HG03521 (cell line): Measurements from ENCODE around the gene AKR7A3.
"Not testable (repeated sequence)": the region's sequence is repeated elsewhere in the genome, so short reads cannot be mapped to it uniquely, and the experiment has no call there.

Experiments
- ATAC-seq: cut with Tn5 transposase; IDR thresholded peaks from one replicate; pipeline ENCODE4 v1.9.1; 2021; ENCODE audit warnings: mild to moderate bottlenecking, moderate library complexity; ENCODE audit not compliant: unreplicated experiment

The AKR7A3 gene

DNA sequence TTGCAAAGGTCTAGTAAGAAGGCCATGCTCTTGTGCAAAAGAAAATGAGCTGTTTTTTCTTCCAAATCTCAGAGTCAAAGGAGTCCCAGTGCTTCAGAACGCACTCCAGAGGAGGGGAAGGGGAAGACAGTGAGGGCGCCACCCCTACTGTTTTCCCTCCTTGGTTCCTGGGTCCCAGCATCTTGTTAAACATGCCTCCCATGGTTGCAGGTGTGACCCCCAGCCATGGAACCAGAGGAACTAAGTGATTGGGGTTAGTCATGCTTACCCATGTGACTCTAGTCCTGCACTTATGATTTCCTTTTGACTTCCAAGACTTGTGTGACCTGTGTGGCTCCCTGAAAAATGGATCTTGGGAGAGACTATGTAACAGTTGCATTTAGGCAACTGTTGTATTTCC, 6.1 kb upstream of the AKR7A3 start:
- no peak for ATAC-seq

DNA sequence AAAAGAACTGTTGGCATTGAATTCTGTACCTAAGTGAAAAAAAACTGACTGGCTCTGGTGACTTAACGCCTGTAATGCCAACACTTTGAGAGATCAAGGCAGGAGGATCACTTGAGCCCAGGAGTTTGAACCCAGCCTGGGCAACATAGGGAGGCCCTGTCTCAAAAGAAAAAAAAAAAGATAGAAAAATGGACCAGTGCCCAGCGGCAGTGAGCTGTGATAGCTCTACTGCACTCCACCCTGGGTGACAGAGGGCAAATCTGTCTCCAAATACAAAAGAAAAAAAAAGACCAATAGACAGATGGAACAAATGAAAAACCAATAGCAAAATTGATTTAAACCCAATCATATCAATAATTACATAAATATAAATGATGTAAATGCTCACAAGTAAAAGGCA, 674 bp upstream of the AKR7A3 start:
- no peak for ATAC-seq

DNA sequence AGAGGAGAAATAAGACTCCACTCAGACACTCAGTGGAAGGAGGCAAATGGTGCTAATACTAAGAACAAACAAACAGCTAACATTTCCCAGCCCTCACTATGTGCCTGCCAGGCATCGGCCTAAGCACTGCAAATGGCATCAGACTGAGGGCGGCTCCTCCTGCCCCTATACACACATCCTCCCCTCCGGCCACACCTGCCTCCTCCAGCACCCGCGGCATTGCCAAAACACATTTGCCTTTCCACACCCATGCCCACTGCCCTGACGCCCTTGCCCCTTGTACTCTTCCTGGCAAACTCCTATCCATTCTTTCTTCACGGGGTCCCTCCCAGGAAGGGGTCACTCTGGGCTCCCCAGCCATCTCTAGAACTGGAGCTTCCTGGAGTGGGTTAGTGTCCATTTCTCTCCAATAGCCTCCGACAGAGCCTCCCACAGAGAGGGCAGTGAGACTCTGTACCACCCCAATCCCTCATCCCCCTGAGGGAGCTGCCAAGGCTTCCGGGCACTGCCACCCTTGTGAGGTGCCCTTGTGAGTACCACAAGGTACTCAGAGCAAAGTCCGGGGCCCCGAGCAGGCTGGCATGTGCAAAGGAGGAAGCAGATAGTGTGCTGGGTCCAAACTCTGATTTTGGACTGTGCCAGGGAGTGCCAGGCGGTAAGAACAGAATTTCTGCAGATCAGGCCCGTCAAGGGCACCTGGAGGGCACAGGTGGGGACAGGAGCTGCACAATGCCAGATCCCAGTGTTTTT, 959 bp downstream of the AKR7A3 start:
- ATAC-seq = no peak

DNA sequence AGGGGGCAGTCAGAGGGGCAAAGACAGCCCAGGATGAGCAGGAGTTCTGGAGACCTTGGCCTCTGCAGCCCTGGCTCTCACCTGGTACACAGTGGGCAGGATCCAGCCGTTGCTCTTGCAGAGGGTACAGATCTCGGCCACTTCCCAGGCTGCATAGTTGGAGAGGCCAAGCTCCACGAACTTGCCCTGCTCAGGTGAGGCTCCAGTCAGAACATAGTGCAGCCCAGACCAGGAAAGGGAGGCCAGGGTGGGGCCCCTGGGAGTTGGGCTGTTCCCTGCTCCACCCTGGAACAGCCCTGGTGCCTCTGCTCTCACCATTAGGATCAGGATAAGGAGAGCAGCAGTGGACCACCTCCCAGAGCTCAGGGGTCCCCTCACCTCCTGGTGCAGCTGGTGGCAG, 2.8 kb downstream of the AKR7A3 start:
- not testable (repeated sequence) for ATAC-seq

DNA sequence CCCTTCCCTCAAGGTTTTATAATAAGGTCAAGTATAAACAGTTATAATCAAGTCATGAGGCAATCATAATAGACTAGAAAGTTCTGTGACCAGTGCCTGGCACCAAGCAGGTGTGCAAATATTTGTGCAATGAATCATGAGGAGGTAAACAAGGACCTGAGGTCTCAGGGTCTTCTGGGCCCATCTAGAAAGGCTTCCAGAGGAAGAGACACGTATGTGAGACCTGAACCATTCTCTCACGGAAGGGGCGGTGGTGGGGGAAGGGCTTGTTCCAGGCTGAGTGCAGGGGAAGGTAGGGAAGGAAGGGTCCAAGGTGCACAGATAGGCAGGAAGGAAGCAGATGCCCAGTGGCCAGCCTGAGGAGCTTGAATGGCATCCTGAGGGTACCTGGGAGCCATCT, 3.2 kb downstream of the AKR7A3 start:
- not testable (repeated sequence) for ATAC-seq

DNA sequence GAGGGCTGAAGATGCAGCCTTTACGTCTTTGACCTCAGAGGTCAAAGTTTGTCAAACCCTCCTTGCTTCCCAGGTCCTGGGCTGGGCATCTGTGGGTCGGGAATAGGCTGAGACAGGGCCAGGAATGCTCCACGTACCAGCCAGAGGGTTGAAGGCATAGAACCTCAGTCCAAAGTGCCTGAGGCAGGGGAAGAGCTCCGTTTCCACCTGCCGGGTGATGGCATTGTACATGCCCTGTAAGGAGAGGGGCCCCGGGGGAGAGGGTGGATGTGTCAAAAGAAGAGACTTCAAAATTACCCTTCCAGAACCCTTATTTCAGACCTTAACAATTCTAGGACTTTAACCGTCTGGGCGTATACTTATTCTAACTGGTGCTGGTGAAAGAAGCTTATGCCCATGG, 3.7 kb downstream of the AKR7A3 start:
- no peak for ATAC-seq

DNA sequence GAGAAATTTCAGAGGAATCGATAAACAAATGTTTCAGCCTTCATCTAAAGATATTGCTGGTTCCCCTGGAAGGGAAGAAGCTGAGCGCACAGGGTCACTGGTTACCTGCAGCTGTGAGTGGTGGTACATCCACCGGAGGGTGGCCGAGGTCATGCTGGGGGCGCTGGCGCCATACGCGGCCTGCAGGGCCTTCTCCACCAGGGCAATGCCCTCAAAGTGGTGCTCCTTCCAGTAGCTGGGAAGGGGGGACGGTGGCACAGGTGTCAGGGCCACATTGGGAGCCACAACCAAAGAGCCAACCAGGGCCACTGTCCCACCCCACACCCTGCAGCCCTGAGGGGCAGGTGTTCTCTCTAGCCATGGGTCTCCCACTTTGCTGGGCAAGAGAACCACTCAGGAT, 4.7 kb downstream of the AKR7A3 start:
- no peak for ATAC-seq

DNA sequence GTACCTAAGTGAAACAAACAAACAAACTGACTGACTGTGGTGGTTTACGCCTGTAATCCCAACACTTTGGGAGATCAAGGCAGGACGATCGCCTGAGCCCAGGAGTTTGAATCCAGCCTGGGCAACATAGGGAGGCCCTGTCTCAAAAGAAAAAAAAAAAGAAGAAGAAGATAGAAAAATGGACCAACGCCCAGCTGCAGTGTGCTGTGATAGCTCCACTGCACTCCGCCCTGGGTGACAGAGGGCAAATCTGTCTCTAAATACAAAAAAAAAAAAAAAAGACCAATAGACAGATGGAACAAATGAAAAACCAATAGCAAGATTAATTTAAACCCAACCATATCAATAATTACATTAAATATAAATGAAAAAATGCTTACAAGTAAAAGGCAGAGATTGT, 13.9 kb downstream of the AKR7A3 start:
- ATAC-seq = no peak

DNA sequence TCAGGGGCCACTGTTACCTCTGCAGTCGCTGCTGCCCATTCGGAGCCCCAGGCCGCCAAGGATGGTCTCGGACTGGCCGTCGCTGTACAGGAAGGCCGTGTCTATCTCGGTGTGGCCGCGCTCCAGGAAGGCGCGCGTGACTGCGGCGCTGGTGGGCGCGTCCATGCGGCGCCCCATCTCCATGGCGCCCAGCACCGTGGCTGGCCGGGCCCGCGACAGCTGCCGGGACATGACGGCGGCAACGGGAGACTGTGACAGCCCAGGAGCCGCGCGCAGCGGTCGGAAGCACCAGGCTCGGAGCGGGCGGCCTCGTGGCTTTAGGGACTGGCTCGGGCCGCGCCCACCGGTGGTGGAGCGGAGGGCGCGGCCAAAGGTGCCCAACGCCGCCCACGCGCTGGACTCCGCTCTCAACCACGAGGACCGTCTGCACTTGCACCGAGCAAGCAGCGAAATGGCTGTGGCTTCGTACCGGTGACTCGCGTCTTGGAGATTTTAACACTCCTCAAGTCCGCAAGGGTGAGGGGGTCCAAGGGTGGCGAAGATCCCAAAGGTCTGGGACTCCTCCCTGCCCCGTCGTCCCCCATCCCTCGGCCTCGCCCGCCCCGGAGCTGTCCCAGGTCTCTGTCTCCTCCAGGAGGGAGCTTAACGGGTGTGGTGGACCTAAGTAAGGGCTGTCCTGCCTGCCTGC, 14.6 kb downstream of the AKR7A3 start:
- not testable (repeated sequence) for ATAC-seq

DNA sequence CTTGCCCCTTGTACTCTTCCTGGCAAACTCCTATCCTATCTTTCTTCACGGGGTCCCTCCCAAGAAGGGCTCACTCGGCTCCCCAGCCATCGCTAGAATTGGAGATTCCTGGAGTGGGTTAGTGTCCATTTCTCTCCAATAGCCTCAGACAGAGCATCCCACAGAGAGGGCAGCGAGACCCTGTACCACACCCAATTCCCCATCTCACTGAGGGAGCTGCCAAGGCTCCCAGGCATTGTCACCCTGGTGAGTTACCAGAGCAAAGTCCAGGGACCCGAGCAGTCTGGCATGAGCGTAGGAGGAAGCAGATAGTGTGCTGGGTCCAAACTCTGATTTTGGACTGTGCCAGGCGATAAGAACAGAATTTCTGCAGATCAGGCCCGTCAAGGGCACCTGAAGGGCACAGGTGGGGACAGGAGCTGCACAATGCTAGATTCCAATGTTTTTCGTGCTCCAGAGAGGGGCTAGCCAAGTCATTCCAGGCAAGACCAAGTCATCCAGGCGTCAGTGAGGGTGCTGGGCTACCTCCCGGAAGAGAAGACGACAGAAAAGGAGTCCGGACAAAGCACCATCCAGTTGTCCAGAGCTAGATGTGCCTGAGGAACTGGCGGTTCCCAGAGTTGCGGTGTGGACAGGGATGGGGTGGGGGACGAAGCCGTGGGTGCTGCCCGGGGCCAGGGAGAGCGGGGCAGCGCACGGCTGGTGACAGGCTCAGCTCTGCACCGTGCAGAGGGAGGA, 15.3 kb downstream of the AKR7A3 start:
- no peak for ATAC-seq

DNA sequence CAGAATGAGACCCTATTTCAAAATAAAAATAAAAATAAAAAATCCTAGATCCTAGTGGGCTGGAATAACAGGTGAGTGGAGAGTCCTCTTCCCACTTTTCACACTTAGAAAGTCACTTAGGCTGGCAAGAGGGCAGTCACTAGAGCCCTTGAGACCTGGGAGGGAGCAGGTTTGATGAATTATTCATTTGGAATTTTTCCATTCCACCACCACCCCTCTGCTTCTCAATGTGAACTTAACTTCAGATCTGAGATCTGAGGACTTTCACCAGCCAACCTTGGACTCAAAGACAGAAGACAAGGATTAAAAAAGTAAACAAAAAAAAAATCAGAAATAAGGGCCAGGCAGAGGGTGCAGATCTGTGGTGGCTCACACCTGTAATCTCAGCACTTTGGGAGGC, 16.5 kb downstream of the AKR7A3 start:
- ATAC-seq = no peak

DNA sequence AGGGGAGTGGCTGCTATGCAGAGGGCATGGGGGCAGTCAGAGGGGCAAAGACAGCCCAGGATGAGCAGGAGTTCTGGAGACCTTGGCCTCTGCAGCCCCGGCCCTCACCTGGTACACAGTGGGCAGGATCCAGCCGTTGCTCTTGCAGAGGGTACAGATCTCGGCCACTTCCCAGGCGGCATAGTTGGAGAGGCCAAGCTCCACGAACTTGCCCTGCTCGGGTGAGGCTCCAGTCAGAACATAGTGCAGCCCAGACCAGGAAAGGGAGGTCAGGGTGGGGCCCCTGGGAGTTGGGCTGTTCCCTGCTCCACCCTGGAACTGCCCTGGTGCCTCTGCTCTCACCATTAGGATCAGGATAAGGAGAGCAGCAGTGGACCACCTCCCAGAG, 18.2 kb downstream of the AKR7A3 start:
- not testable (repeated sequence) for ATAC-seq

DNA sequence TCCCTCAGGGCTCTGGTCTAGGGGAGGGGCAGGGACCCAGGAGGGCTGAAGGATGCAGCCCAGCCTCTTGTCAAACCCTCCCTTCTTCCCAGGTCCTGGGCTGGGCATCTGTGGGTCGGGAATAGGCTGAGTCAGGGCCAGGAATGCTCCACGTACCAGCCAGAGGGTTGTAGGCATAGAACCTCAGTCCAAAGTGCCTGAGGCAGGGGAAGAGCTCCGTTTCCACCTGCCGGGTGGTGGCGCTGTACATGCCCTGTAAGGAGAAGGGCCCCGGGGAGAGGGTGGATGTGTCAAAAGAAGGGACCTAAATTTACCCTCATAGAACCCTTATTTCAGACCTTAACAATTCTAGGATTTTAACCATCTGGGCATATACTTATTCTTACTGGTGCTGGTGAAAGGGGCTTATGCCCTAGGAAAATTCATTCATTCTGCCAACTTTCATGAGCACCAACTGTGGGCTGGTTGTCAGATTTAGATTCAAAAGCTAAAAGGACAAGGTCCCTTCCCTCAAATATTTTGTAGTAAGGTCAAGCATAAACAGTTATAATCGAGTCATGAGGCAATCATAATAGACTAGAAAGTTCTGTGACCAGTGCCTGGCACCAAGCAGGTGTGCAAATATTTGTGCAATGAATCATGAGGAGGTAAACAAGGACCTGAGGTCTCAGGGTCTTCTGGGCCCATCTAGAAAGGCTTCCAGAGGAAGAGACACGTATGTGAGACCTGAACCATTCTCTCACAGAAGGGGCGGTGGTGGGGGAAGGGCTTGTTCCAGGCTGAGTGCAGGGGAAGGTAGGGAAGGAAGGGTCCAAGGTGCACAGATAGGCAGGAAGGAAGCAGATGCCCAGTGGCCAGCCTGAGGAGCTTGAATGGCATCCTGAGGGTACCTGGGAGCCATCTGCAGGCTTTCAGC, 18.9 kb downstream of the AKR7A3 start:
- ATAC-seq = not testable (repeated sequence)

DNA sequence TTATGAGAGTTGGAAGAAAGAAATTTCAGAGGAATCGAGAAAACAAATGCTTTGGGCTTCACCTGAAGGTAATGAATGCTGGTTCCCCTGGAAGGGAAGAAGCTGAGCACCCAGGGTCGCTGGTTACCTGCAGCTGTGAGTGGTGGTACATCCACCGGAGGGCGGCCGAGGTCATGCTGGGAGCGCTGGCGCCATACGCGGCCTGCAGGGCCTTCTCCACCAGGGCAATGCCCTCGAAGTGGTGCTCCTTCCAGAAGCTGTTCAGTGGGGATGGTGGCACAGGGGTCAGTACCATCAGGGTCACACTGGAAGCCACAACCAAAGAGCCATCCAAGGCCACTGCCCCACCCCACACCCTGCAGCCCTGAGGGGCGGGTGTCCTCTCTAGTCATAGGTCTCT, 20.1 kb downstream of the AKR7A3 start:
- no peak for ATAC-seq

DNA sequence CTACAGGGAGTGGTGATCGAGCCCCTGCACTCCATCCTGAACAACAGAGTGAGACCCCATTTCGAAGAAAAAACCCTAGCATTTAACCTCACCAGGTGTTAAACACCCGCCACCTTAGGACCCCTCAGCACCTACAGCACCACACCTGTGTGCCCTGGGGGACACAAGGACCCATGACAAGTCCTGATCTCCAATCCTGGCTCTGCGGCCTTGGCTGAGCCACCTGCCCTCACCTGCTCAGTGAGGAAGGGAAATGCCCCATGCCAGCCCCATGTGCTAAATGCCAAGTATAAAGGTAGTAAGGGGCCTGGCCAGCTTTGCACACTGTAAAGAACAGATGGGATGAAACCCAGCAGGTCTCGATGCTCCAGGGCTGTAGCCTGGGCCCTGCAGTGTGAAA, 25.8 kb downstream of the AKR7A3 start:
- no peak for ATAC-seq

DNA sequence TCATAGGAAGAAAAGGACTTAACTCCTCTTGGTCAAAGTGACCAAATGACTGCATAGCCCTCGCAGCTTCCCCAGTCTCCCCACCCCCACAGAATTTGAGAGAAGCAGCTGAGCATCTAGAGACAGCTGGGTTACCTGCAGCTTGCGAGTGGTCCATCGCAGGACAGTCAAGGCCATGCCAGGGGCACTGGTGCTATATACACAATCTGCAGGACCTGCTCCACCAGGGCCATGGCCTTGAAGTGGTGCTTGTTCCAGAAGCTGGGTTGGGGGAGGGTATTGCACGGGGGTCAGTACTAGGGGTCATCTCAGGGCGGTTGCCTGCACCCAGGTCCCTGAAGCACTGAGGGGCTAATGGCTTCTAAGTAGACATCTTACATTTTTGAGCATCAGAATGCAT, 26.5 kb downstream of the AKR7A3 start:
- ATAC-seq = no peak

DNA sequence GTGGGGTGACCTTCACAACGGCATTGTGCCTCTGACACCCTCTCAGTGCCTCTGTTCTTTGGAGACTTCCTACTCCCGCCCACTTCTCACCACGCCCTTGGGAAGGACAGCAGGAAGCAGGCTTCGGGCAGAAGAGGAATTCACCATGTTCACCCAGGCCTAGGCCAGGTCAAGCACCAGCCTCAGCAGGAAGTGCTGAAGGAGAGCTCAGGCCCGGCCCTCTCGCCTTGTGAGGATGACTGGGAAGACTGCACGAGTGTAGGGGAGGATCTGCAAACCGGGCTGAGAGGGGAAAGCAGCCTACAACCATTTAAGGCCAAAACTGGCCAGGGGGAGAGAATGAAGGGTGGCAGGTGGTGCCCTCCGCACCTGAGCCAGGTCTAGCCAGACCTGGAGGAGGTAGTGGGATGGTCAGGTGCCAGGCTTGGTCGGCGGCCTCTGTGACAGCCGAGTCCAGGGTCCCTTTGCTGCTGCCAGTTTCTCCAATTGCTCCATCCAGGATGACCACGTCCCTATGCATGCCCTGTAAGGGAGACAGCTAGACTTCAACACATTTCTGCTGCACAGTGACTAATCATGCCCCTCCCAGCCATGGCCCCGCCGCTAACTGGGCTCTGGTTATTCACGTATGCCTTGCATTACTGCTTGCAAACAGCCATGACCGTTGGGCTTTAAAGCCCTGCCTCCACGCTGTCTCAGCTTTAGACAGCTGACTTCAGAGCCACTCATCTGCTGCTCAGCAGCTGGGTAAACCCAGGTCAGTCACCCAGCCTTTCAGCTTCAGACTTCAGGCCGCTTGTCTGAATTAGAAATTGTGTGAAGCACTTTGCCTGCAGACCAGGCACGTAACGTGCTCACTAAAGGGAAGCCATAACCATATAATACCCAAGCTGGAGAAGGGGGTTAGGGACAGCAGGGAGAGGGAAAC, 28.1 kb downstream of the AKR7A3 start:
- no peak for ATAC-seq

DNA sequence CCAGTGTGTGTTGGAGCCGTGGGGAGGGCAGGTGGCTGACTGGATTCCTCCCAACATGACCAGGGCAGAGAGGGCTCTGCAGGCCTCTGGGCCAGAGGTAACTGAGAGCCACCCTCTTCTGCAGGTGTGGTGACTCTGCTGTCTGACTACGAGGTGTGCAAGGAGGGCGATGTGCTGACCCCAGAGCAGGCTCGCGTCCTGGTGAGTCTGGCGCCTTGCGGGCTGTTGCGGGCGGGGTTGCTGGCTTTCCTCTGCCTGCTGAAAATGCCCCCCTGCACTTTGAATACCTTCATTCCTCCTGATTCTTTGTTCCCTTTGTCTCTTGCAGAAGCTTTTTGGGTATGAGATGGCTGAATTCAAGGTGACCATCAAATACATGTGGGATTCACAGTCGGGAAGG, 30.2 kb downstream of the AKR7A3 start:
- no peak for ATAC-seq

DNA sequence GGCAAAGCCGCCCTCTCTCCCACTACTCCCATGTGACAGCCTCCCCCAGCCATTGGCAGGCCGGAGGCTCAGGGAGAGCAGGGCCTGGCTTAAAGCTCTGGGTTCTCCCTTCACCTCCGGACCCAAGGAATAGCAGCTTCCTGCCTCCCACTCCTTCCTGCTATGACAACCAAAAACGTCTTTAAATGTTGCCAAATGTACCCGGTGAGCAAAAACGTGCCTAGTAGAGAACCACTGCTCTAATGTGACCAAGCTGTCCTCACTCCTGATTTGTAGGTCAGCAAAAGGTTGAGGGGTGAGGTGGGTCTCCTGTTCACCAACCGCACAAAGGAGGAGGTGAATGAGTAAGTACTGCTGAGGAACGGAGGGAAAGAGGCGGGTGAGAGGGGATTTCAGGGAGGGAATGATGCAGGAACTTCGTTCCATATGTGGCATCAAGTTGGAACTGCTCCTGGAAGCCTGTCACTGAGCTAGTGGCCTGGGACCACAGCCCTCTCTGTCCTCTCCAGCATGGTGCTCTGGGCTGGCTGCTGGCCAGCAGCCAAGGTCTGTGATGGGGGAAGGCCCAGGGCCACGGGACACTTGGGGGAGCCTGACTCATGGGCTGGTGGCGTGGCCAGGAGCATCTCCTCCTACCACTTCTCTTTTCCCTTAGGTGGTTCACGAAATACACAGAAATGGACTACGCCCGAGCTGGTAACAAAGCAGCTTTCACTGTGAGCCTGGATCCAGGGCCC, 31.2 kb downstream of the AKR7A3 start:
- ATAC-seq = no peak
